IPS-15b (cell line): Measurements from ENCODE around the gene TNC.

Source experiments
- H3K27me3 ChIP-seq: one replicate; pipeline ENCODE4 v1.6.1; 2013; ENCODE audit warnings: low read length; ENCODE audit not compliant: control insufficient read depth, insufficient read depth
- H3K36me3 ChIP-seq: one replicate; pipeline ENCODE4 v1.6.1; 2013; ENCODE audit warnings: low read length; ENCODE audit not compliant: control insufficient read depth, insufficient read depth
- H3K4me1 ChIP-seq: one replicate; pipeline ENCODE4 v1.6.1; 2013; ENCODE audit warnings: mild to moderate bottlenecking, low read length; ENCODE audit not compliant: control insufficient read depth, insufficient read depth
- H3K4me3 ChIP-seq: one replicate; pipeline ENCODE4 v1.5.1; 2013; ENCODE audit warnings: low read depth, low read length
- H3K9ac ChIP-seq: one replicate; pipeline ENCODE4 v1.6.1; 2013; ENCODE audit warnings: low read depth, mild to moderate bottlenecking, low read length
- H3K9me3 ChIP-seq: one replicate; pipeline ENCODE4 v1.6.1; 2013; ENCODE audit warnings: mild to moderate bottlenecking, low read length; ENCODE audit not compliant: control insufficient read depth, insufficient read depth

The TNC gene

GRCh38 chr9:115002371-115003120 lies 115.4 kb downstream of the TNC start:
- H3K4me1 ChIP-seq, result no peaks in the 10 kb centered on the region

GRCh38 chr9:115000217-115000639 lies 117.7 kb downstream of the TNC start:
- Histone ChIP-seq H3K4me3 (no peak overlapping the region), H3K4me1 (no peaks in the 10 kb centered on the region), H3K9me3 (no peaks in the 10 kb centered on the region), H3K9ac (no peak overlapping the region), H3K36me3 (no peaks in the 10 kb centered on the region), H3K27me3 (no peaks in the 10 kb centered on the region)

More at GRCh38 chr9:115002371-115003120, 115.4 kb downstream of the TNC start:
- Histone ChIP-seq H3K9ac (no peak overlapping the region), H3K36me3 (no peaks in the 10 kb centered on the region), H3K9me3 (no peaks in the 10 kb centered on the region), H3K4me3 (no peak overlapping the region), H3K27me3 (no peaks in the 10 kb centered on the region)

GRCh38 chr9:114998326-114998725 lies 119.6 kb downstream of the TNC start:
- Histone ChIP-seq H3K9ac (no peak overlapping the region), H3K4me1 (no peaks in the 10 kb centered on the region), H3K27me3 (peaks cover 2% of the 10 kb centered on the region), H3K4me3 (no peak overlapping the region), H3K36me3 (no peaks in the 10 kb centered on the region), H3K9me3 (no peaks in the 10 kb centered on the region)

- Histone ChIP-seq H3K4me3 (no peak overlapping the region), H3K9me3 (no peaks in the 10 kb centered on the region), H3K27me3 (peaks cover 2% of the 10 kb centered on the region), H3K36me3 (no peaks in the 10 kb centered on the region), H3K9ac (no peak overlapping the region), H3K4me1 (no peaks in the 10 kb centered on the region)
Measured at GRCh38 chr9:114995681-114996221, 122.2 kb downstream of the TNC start.

GRCh38 chr9:114994768-114995167 lies 123.2 kb downstream of the TNC start:
- no peaks in the 10 kb centered on the region for H3K9me3 ChIP-seq
- no peak overlapping the region for H3K9ac ChIP-seq
- H3K4me3 ChIP-seq, result no peak overlapping the region
- H3K27me3 ChIP-seq, result peaks cover 6% of the 10 kb centered on the region
- no peaks in the 10 kb centered on the region for H3K36me3 ChIP-seq
- no peaks in the 10 kb centered on the region for H3K4me1 ChIP-seq

GRCh38 chr9:114991861-114992260 lies 126.1 kb downstream of the TNC start:
- Histone ChIP-seq H3K4me1 (no peaks in the 10 kb centered on the region), H3K36me3 (no peaks in the 10 kb centered on the region), H3K4me3 (no peak overlapping the region), H3K9me3 (no peaks in the 10 kb centered on the region), H3K27me3 (peaks cover 12% of the 10 kb centered on the region), H3K9ac (no peak overlapping the region)

- Histone ChIP-seq H3K4me3 (no peak overlapping the region), H3K9ac (no peak overlapping the region), H3K36me3 (no peaks in the 10 kb centered on the region)
Measured at GRCh38 chr9:114990901-114991300, 127.1 kb downstream of the TNC start.

GRCh38 chr9:114989600-114990410 lies 128.2 kb downstream of the TNC start:
- no peaks in the 10 kb centered on the region for H3K36me3 ChIP-seq
- no peak overlapping the region for H3K4me3 ChIP-seq
- H3K27me3 ChIP-seq, result peaks cover 12% of the 10 kb centered on the region
- no peaks in the 10 kb centered on the region for H3K9me3 ChIP-seq
- no peak overlapping the region for H3K9ac ChIP-seq
- no peaks in the 10 kb centered on the region for H3K4me1 ChIP-seq

More at GRCh38 chr9:114990901-114991300, 127.1 kb downstream of the TNC start:
- no peaks in the 10 kb centered on the region for H3K4me1 ChIP-seq
- H3K27me3 ChIP-seq, result peaks cover 12% of the 10 kb centered on the region
- H3K9me3 ChIP-seq, result no peaks in the 10 kb centered on the region

GRCh38 chr9:114988962-114989599 lies 128.9 kb downstream of the TNC start:
- H3K4me3 ChIP-seq, result no peak overlapping the region
- no peaks in the 10 kb centered on the region for H3K9me3 ChIP-seq
- no peaks in the 10 kb centered on the region for H3K4me1 ChIP-seq
- H3K9ac ChIP-seq, result no peak overlapping the region
- H3K27me3 ChIP-seq, result peaks cover 13% of the 10 kb centered on the region
- no peaks in the 10 kb centered on the region for H3K36me3 ChIP-seq

- Histone ChIP-seq H3K9me3 (no peaks in the 10 kb centered on the region), H3K36me3 (no peaks in the 10 kb centered on the region)
Measured at GRCh38 chr9:114987116-114987515, 130.8 kb downstream of the TNC start.

GRCh38 chr9:114985959-114986501 lies 131.9 kb downstream of the TNC start:
- Histone ChIP-seq H3K9me3 (no peaks in the 10 kb centered on the region), H3K27me3 (peaks cover 12% of the 10 kb centered on the region), H3K4me3 (no peak overlapping the region), H3K36me3 (no peaks in the 10 kb centered on the region), H3K4me1 (no peaks in the 10 kb centered on the region), H3K9ac (no peak overlapping the region)

More at GRCh38 chr9:114987116-114987515, 130.8 kb downstream of the TNC start:
- Histone ChIP-seq H3K4me3 (no peak overlapping the region), H3K9ac (no peak overlapping the region), H3K27me3 (peaks cover 12% of the 10 kb centered on the region), H3K4me1 (no peaks in the 10 kb centered on the region)
